Activated B cell treated with CpG ODN at 0.5 μM for 24 hours (primary cell): ENCODE results near the gene DPP10. TPM values are rescaled to one million over a fixed set of nuclear protein-coding genes. Genes with fewer than 3 reads are reported as not detected.

ENCODE experiments used
- ATAC-seq: fragments of 200-7000 bp; cut with Tn5 transposase; one replicate; pipeline ENCODE4 v1.10.0; 2021; ENCODE audit warnings: low read depth, mild to moderate bottlenecking, moderate library complexity
- CTCF ChIA-PET: fragments of 350-600 bp; sonication (Branson Sonifier 250); formaldehyde crosslinking; loops from one replicate; lab custom pipeline; 2021; ENCODE audit warnings: antibody characterized with exemption; lab: Charles Lee
- POLR2A ChIA-PET: fragments of 350-600 bp; sonication (Branson Sonifier 250); formaldehyde crosslinking; loops from one replicate; lab custom pipeline; 2021; ENCODE audit warnings: antibody characterized with exemption; lab: Charles Lee
- DNase-seq: peaks from one replicate; pipeline ENCODE4 v3.0.0; 2022
- H3K27ac Mint-ChIP-seq: one replicate; pipeline ENCODE4 v1.8.0; 2020; ENCODE audit warnings: mixed read lengths
- H3K27me3 Mint-ChIP-seq: one replicate; pipeline ENCODE4 v1.8.0; 2021; ENCODE audit warnings: mixed read lengths
- H3K36me3 Mint-ChIP-seq: one replicate; pipeline ENCODE4 v1.8.0; 2021; ENCODE audit warnings: low read depth, mixed read lengths
- H3K4me1 Mint-ChIP-seq: one replicate; pipeline ENCODE4 v1.8.0; 2021; ENCODE audit warnings: mixed read lengths
- H3K4me3 Mint-ChIP-seq: one replicate; pipeline ENCODE4 v1.8.0; 2020; ENCODE audit warnings: mild to moderate bottlenecking, mixed read lengths
- H3K9me3 Mint-ChIP-seq: one replicate; pipeline ENCODE4 v1.8.0; 2020; ENCODE audit warnings: mixed read lengths
- CTCF ChIP-seq: fragments of 200-600 bp; IDR thresholded peaks from one replicate; pipeline ENCODE4 v1.8.0; 2022; ENCODE audit warnings: antibody characterized with exemption, mild to moderate bottlenecking
- intact Hi-C: fragments of 100-400 bp; cut with micrococcal nuclease; formaldehyde crosslinking; loops from one replicate; pipeline ENCODE4 v1.15.1; 2024
- total RNA-seq: library from RNA; stranded (reverse); gene quantifications from 2 replicates; pipeline ENCODE4 v1.2.3, GENCODE V29; 2022

The DPP10 gene
- total RNA-seq, 1 donor from 2014 or later = not detected

GRCh38 chr2:115609978-115610377 lies 1167.5 kb downstream of the DPP10 start:
- H3K4me1 Mint-ChIP-seq = no peaks in the 10 kb centered on the region
- no peak overlapping the region for H3K4me3 Mint-ChIP-seq
- CTCF ChIA-PET = no interaction called here
- TF ChIP-seq CTCF = no peak
- intact Hi-C loops = no loop called here
- POLR2A ChIA-PET = no interaction called here
- ATAC-seq = no peak
- H3K27me3 Mint-ChIP-seq = no peaks in the 10 kb centered on the region
- H3K9me3 Mint-ChIP-seq = peaks cover 8% of the 10 kb centered on the region
- DNase-seq = no peak
- no peaks in the 10 kb centered on the region for H3K36me3 Mint-ChIP-seq
- H3K27ac Mint-ChIP-seq = no peak overlapping the region

- DNase-seq = no peak
- Mint-ChIP-seq H3K27ac (no peak overlapping the region), H3K4me1 (no peaks in the 10 kb centered on the region), H3K9me3 (peaks cover 8% of the 10 kb centered on the region), H3K27me3 (no peaks in the 10 kb centered on the region), H3K4me3 (no peak overlapping the region), H3K36me3 (no peaks in the 10 kb centered on the region)
- ChIA-PET POLR2A (no interaction called here), CTCF (no interaction called here)
- no peak for ATAC-seq
- intact Hi-C loops = no loop called here
- no peak for TF ChIP-seq CTCF
Observed at GRCh38 chr2:115610888-115611287, 1168.4 kb downstream of the DPP10 start.

- Mint-ChIP-seq H3K4me1 (no peaks in the 10 kb centered on the region), H3K36me3 (no peaks in the 10 kb centered on the region), H3K4me3 (no peak overlapping the region), H3K27ac (no peak overlapping the region), H3K27me3 (no peaks in the 10 kb centered on the region), H3K9me3 (peaks cover 3% of the 10 kb centered on the region)
- TF ChIP-seq CTCF = no peak
- intact Hi-C loops = no loop called here
- ATAC-seq (no peak), DNase-seq (no peak)
- ChIA-PET CTCF (no interaction called here), POLR2A (no interaction called here)
Observed at GRCh38 chr2:115624332-115624731, 1181.9 kb downstream of the DPP10 start.

- Mint-ChIP-seq H3K27me3 (no peaks in the 10 kb centered on the region), H3K4me1 (no peaks in the 10 kb centered on the region), H3K4me3 (no peak overlapping the region), H3K9me3 (peaks cover 16% of the 10 kb centered on the region), H3K27ac (no peak overlapping the region), H3K36me3 (no peaks in the 10 kb centered on the region)
- POLR2A ChIA-PET = no interaction called here
- CTCF ChIA-PET = no interaction called here
- intact Hi-C loops = no loop called here
- no peak for ATAC-seq
- TF ChIP-seq CTCF = no peak
- DNase-seq = no peak
Observed at GRCh38 chr2:115634578-115634977, 1192.1 kb downstream of the DPP10 start.

- intact Hi-C loops = no loop called here
- CTCF ChIA-PET = no interaction called here
- DNase-seq = no peak
- no peak for TF ChIP-seq CTCF
- ATAC-seq = no peak
- H3K4me3 Mint-ChIP-seq = no peak overlapping the region
- H3K4me1 Mint-ChIP-seq = no peaks in the 10 kb centered on the region
- no peaks in the 10 kb centered on the region for H3K27me3 Mint-ChIP-seq
- H3K9me3 Mint-ChIP-seq = peaks cover 13% of the 10 kb centered on the region
- POLR2A ChIA-PET = no interaction called here
- no peaks in the 10 kb centered on the region for H3K36me3 Mint-ChIP-seq
- no peak overlapping the region for H3K27ac Mint-ChIP-seq
Observed at GRCh38 chr2:115635430-115635829, 1193.0 kb downstream of the DPP10 start.
